Measurements from ENCODE around the gene PRR9.

PRR9 gene

DNA sequence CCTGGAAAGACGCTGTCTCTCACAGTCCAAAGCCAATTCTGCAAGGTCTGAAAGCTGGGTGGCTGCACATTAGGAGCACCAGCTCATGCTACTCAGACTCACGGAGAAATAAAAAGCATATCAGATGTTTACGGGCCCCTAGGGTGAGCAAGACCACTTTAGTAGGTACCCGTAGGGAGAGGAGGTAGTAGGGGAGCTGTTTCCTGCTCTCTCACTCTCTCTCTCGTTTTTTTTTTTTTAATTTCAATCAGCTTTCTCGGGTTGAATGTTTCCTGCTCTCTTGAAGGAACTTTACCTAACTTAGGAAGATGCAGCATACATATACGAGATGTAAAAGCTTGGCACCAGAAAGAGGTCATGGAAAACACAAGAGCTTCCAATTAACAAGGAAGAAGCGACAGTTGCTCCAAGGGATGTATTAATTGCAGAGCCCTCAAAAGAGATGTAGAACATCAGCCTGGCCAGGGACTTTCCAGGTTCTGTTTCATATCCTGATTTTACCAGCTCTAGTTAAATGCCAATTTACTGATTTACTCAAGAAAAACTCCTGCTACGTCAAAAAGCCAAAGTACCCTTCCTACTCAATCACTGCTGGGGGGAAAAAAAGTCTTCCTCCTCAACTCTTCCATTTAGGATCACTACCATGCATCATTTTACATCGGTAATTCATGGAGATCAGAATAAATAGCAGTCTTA, 45.2 kb downstream of the PRR9 start:
- FAIRE-seq, result no peak

DNA sequence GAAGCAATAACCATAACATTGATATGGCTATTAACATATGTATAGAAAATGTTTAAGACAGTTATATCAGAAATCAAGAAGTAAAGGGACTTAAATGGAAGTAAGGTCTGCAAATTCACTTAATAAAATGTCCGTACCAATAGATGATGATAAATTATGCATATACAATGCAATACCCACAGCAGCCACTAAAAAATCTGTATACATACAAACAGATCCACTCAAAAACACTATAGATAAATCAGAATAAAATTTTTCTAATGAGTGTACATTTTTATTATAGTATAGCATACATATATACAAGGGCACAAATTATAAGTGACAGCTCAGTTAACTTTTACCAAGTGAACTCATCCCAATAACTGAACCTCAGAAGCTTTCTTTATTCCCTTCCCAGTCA, 48.1 kb downstream of the PRR9 start:
- FAIRE-seq, result no peak
- no peak for DNase-seq (ENCODE audit: low spot score)

More for the DNA sequence above, 45.2 kb downstream of the PRR9 start:
- DNase-seq (ENCODE audit: low spot score), result no peak
